Fibroblast of skin of abdomen (primary cell): ENCODE results near the gene DMRTA2.
"Not testable (repeated sequence)": the region's sequence is repeated elsewhere in the genome, so short reads cannot be mapped to it uniquely, and the experiment has no call there.

ENCODE experiments used
- DNase-seq: peaks from one replicate; pipeline ENCODE4 v3.0.0-alpha.2; 2013

DMRTA2 gene

DNA sequence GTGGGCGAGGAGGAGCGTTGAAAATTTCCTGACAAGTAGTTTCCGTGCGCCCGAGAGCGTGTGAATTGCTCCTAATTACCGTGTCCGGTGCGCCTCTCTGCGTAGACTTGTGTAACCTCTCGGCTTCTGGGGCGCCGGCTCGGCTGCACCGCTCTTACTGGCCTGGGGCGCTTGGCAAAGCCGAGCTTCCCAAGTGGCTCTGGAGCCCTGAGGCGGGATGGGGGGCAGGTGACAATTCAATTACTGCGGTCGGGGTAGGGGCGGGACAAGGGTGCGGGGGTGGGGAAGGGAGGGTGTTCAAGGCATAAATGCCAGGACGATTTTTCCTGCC is 392 bp upstream of the DMRTA2 start:
- no peak for DNase-seq

DNA sequence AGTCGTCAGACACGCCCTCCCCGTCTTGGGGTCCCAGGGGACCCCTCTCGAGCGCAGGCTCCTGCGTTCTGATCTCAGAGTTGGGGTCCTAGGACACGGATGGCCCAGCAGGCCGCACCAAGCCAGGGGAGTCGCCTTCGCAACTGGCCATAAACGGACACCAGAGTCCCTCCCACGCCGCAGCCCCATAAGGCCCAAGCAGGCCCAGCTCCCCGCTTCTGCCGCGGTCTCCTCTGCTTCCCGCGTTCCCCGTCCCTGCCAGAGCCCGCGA is 633 bp downstream of the DMRTA2 start:
- DNase-seq: no peak

DNA sequence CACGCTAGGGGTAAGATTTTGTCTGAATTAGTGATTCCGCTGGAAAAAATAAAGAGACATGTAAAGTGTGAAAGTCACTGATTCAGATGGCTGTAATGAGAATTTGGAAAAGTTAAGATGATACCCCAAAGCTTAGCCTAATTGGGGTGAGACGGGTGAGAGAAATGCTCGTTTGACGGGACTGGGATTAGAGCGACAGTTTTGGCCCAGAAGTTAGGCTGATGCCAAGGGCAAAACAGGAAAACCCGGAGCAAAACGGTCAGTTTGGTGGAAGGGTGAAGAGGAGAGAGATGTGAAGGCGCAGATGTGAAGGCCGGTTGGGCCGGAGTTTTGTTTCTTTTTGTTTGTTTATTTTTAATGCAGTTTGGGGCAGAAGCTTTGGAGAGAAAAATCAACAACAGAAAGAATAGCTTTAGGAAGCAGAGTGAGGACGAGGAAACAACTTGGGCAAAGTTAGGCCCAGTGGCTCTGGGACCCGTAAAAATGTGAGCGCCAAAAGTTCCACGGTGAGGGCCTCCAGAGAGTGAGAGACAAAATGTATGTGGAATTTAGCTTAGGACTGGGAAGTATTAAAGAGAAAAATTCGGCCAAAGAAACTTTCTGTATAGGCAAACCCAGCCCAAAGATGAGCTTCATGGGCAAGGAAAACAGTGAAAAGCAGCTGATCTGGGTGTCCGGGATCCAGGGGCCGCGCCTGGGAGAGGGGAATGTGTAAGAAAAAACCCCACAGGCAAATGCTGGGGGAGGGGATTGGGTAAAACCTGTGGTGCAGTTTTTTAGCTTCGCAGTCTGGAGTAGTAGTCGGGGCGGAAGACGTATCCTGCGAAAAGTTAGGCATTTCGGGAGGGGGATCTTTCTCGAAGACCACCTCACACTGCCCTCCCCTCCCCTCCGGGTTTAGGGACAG is 1.2 kb downstream of the DMRTA2 start:
- no peak for DNase-seq

DNA sequence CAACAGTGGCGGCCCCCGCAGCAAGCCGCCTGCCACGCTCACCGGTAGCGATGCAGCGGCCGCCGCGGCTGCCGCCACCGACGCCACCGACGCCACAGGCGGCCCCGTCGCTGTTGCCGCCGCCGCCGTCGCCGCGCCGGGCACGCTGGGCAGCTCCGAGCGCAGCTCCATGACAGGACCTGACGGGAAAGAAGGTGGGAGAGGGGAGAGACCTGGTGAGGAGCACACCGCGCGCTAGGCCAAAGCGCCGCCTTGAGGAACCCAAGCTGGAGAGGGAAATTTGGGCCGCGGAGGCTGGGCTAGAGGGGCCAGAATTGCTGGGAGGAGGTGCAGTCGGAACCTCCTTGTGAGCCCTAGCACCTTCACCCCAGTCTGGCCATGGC is 1.9 kb downstream of the DMRTA2 start:
- no peak for DNase-seq

DNA sequence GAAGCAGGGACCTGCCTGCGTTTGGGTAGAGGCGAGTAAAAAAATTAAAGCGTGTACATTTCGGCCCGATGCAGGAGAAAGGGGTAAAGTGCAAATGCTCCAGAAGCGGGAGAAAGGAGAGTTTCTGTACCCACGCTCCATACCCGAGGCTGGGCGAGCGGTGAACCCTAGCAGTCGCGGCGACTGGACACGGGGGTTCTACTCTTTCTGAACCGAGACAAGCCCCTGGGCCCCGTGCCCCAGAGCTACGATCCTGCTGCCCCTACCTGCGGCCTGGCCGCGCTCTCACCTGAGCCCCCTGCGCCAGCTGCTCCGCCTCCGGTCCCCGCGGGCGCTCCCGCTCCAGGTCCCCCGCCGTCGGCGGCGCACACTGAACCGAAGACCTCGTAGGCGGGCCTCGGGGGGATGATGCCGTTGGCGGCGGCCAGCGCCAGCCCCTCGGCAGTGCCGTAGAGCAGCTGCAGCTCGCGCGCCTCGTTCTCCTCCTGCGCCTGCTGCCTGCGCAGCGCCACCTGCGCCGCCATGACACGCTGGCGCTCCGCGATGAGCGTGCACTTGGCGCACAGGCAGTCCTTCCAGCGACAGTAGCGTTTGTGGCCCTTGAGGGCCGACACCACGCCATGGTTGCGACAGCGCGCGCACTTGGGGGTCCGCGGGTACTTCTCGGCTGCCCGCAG is 2.4 kb downstream of the DMRTA2 start:
- no peak for DNase-seq

DNA sequence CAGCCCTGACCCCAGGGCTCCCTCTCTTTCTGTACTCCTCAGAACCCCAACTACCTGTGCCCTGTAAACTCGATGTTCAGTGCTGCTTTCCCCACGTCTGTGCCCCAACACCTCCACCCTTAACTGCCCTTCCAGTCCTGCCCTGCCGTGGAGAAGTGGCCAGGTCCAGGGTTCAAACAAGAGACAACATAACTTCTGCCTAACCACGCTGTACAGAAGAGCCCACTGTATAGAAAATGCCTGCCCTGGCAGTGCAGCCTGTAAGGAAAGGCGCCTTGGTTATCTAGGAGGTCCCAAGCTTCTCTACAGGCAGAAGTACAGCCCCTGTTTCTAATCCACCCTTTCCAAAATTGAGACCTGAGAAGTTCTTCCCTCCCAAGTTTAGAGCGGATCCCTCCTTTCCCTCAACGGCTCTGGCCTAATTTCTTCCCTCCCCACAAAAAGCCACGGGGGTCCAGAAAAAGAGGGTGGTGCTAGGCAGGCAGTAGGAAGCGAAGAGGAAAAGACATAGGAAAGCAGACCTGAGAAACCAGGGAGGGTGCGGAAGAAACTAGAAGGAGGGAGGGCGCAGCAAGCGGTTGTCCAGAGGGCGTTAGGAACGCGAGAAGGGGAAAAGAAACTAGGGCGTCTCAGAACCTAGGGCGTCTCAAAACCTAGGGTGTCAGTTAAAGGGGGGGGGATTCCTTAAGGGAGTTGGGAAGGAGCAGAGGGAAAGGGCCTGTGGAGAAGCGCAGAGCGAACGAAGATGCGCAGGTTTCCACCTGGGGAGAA is 3.2 kb downstream of the DMRTA2 start:
- DNase-seq: no peak

DNA sequence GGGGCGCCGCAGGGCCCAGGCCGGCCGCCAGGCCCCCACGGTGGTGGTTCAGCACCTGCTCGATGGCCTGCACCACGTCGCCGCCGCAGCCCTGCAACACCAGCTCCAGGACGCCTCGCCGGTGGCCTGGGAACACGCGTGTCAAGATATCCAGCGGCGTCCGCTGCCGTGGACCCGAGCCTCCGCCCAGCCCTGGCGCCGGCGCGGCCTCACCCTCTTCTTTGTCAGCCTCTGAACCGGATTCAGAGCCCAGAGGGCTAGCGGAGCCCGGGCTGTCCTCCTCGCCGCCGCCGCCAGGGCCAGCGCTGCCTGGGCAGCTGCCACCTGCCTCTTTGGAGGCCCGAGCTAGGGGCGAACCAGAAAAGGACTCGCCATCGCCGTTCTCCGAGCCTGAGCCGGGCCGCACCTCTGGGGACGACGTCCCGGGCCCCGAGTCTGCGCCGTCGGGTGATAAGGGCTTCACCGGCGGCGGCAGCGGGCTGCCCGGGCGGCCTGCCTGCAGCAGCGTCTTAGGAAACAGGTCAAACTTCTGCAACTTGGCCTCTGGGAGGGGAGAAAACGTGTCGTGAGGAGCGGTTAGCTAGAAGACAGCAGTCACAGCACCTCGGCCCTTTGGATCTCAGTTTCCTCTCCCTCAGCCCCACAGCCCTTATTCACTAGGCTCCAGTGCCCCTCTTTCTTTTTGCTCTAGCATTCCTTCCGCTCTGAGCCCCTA is 3.9 kb downstream of the DMRTA2 start:
- no peak for DNase-seq

DNA sequence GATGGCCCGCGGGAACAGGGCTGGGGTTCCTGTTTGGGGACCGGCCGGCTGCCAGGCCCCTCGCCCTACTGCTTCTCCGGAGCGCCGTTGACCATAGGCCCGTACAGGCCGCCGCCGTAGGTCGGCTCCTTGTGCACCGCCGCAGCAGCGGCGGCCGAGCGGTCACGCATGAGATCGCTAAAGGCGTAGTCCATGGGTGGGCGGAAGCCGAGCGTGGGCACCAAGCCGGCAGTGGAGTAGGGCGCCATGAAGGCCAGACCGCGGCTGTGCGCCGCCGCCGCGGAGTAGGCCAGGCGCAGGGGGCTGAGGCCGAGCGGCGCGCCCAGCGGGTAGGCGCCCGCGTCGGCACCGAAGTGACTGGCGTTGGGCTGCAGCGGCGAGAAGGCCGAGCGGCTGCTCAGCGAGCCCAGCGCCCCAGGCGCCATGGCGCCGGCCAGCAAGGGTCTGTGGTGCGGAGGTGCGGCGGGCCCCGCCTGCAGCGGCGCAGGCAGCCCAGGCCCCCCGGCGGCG is 4.6 kb downstream of the DMRTA2 start:
- DNase-seq: no peak

DNA sequence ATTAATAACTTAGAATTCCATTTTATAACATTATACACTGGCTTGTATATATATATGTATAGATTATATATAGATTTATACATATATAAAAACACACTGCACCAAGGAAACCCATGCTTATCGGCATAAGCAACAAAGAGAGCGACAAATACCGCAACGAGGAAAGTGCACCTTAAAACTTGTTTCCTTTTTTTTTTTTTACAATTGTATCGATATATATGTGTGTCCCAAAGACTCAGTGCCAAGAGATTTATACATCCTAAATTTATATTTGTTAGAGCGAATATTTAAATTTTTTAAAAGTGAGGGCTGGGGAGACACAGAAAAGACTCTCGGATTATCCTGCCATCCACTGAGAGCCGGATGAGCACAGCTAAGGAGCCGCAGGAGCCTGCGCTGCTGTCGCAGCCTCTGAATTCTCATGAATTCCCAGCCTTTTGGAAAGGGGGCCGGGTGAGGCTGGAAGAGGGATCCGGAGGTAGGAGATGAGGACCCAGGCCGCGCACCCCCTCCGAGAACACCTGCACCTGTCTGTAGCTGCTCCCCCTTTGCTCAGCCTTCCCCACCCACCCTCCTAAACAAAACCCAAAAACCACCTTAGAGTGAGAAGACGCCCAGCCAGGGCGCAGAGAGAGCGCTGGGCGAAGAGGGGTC is 5.2 kb downstream of the DMRTA2 start:
- no peak for DNase-seq

DNA sequence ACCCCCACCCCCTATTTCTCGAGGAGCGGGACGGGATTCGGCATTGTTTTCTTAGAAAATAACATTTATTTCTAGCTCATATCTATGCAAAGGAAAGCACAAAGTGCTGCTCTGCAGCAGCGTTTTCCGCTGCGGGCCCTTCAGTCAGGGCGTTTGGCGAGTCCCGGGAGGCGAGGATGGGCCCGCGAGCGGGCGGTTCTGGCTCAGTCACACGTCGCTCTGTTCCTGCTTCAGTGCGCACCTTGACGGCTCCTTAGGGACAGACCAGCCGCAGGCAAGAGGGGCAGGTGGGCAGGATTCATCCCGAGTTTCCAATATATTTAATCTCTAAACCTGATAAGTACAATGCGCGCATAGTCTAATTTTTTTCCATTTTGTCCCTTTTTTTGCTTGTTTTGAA is 5.7 kb downstream of the DMRTA2 start:
- DNase-seq: no peak

DNA sequence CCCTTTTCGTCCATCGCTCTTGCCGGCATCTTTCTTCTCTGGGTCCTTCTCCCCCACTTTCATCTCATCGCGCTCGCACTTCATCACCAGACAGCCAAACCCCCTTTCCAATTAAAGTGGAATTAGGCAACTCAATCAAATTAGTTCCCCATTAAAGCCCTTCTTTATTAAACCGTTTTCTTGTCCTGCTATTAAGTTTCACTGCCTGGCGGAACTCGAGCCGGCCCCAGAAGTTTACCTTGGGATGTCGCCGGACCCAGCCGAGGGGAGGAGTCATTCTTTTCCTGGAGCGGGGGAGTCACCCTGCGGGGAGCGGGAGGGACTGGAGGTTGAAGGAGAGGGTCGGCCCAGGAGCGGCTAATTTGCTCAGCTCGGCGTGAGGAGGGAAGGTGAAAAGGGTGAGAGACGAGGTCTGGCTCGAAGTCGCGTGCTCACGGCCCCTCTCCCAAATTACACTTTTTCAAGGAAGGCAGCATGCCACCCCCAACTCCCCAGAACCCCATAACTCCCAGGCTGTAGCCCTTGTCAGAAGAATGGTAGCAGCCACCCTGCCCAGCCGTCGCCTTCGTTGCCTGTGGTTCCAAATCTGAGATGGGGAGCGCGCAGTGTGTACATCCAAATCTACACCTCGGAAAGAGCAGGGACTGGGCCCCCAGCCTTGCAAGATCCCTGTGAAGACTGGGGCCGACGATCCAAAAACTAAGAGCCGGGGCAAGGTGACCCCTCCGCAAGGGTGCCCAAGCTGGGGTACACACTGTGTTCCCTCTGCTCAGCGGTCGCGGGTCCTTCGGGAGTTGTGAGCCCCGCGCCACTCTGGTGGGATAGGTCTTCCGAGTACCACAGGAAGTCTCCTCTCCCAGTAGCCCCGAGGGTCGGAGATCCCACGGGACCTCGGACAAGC is 6.4 kb downstream of the DMRTA2 start:
- no peak for DNase-seq

DNA sequence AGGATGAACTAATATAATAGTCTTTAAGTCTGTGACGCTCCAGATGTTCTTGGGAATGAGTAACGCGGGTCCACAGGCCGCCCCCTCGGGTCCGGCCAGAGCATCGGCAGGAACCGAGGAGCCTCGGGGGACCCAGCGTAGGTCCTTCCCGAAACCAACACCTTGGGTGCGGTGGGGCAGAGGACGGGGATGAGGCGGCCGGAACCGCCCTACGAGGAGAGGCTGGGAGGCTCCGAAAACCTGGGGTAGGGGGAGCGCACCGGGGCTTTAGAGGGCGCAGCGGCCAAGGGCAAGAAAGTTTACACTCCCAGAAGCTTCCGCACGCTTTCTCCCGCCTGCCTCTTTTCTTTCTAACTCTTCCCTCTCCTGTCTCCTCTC is 7.1 kb downstream of the DMRTA2 start:
- DNase-seq: no peak

DNA sequence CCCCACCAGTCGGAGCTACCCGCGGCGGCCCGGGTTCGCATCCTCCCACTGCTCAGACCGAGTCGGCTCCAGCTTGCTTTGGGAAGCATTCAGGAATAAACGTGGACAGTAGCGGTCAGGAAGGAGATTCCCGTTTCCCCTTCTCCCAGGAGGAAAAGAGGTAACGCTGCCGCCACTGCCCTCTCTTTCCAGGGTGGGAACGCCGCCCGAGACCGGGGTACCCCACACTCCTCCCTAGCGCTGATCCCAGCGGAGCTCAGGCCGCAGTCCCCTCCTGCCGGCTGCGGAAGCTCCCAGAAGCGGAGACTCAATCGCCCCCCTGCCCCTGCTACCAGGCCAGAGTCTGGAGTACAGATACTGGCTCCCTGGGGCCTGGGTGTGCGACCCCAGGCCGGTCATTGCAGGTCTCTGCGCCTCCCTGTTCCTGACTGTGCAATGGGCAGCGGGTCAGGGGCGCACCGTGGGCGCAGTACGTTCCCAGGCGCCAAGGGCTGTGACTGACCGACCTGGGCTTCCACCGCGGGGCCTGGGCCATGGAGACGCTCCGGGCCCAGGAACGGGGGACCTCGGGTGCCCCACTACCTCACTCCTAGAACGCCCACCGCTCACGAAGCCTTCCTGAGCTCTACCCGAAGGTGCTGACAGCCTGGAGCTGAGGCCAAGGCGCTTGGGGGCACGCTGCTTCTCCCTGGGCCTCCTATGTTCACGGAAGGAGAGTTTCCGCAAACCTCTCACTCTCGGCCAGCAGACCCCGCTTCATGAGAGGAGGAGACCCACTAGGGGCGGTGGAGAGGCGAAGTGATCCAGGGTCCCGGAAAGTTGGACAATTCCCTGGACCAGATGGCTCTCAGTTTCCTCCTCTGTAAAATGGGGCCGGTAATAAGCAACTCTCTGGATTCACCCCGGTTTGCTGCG is 7.8 kb downstream of the DMRTA2 start:
- no peak for DNase-seq

DNA sequence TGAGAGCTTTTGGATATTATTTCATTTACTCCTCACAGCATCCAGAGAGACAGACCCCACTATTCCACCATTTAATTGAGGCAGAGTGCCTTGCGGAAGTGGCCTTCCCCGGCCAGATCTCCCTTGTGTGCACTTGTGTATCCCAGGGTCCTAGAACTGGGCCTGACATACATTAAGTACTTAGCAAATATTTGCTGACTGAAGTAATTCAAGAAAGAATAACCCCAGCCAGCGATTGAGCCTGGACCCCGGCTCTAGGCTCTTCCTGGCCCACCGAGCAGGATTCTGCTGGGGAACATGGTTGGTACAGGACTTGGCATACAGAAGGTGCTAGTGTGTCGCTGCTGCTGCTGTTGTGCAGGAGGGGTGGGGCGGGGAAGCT is 8.4 kb downstream of the DMRTA2 start:
- DNase-seq: no peak

DNA sequence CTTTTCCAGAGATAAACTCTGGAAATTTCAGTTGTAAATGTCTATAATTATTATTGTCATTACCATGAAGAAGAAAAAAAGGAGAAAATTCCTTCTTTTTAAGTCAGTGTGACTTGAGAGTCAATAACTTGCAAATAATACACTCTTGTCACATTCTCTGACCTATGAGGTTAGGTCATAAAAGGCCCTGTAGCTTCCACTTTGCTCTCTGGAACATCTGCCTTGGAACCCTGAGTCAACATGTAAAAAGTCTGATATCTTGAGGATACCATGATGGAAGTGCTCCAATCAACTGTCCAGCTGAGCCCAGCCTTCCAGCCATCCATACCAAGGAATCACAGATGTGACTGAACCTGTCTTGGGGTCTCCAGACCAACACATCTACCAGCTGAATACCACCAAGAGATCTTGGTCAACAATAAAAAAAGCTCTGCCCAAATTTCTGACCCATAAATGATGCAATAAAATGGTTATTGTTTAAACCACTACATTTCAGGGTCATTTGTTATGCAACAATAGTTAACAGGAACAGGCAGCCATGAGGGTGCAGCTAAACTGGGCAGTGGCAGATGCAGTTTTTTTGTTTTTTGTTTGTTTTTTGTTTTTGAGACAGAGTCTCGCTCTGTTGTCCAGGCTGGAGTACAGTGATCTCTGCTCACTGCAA is 10.3 kb downstream of the DMRTA2 start:
- no peak for DNase-seq

DNA sequence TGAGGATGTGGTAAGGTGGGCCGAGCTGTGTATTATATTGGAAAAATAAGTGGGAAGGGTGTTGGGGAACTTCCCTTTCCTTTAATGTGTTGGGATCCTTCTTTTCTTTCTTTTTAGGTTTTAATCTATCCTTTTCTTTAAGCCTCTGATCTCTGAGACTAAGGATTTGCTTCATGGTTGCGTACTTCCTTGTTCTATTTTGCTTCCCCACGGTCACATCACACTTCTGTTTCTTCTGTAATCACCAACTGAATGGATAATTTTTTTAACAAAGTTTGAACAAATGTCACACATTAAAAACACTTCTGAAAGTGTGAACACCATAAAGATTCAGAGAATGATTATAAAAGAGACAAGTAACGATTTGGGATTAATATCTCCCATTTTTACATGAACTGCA is 17.4 kb downstream of the DMRTA2 start:
- DNase-seq: no peak

DNA sequence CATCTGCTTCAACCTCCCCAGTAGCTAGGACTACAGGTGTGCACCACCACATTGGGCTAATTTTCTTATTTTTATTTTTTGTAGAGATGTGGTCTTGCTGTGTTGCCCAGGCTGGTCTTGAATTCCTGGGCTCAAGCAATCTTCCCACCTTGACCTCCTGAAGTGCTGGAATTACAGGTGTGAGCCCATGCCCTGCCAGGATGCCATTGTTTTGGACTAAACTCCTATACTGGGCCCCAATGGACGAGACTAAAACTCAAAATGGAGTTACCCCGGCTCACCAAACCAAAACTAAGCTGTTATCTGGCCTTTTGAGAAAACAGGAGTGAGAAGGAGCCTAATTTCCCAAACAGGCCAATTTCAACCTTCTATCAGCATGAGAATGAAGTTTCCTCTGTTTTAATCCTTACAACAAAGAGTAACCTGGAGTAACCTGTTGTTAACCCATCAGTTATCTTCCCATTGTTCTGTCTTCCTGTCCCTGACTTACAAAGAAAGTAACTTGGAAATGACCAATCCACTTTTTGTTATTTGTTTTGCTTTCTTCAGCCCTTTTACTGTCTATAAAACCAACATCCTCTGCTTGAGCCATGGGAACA is 29.6 kb downstream of the DMRTA2 start:
- DNase-seq: no peak

DNA sequence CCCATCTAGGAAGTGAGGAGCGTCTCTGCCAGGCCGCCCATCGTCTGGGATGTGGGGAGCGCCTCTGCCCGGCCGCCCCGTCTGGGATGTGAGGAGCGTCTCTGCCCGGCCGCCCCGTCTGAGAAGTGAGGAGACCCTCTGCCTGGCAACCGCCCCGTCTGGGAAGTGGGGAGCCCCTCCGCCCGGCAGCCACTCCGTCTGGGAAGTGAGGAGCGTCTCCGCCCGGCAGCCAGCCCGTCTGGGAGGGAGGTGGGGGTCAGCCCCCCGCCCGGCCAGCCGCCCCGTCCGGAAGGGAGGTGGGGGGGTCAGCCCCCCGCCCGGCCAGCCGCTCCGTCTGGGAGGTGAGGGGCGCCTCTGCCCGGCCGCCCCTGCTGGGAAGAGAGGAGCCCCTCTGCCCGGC is 41.7 kb downstream of the DMRTA2 start:
- DNase-seq: not testable (repeated sequence)

DNA sequence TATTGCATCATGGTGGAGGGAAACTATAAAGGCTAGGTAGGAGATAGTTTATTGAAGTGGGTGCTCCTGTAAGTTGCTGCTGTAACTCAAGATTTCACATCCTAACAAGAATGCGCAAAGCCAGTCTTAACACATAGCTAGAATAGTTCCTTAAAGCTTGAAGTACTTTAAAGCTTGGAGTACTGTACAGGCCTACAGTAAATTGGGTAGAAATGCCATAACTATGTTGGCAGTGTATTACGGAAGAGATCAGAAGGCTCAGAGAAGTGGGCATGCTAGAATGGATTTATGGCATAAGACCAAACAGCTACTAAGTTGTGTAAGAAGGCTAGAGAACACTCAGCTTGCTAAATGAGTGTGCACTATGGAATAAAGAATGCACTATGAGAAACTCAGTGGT is 44.5 kb downstream of the DMRTA2 start:
- no peak for DNase-seq
